HEK293 (cell line): ENCODE data around the gene PCDH9.

Experiments used
- HOXA7 ChIP-seq: sonication (generic); formaldehyde crosslinking; IDR thresholded peaks from 2 replicates; pipeline ENCODE4 v1.8.1; 2022; ENCODE audit warnings: missing genetic modification reagents, borderline replicate concordance
- HOXC10 ChIP-seq: sonication (generic); formaldehyde crosslinking; IDR thresholded peaks from 2 replicates; pipeline ENCODE4 v1.8.1; 2023; ENCODE audit warnings: mild to moderate bottlenecking, missing genetic modification reagents
- ZFHX2 ChIP-seq: fragments of 450-650 bp; formaldehyde crosslinking; conservative IDR thresholded peaks from 2 replicates; pipeline ENCODE4 v1.5.1; 2016; ENCODE audit warnings: missing biosample characterization, missing genetic modification characterization
- ZNF112 ChIP-seq: fragments of 450-650 bp; formaldehyde crosslinking; IDR thresholded peaks from 2 replicates; pipeline ENCODE4 v1.5.0; 2017; ENCODE audit warnings: missing biosample characterization, missing genetic modification characterization
- ZNF140 ChIP-seq: fragments of 450-650 bp; formaldehyde crosslinking; IDR thresholded peaks from 2 replicates; pipeline ENCODE4 v1.5.1; 2016; ENCODE audit warnings: missing biosample characterization, missing genetic modification characterization
- ZNF2 ChIP-seq: fragments of 450-650 bp; formaldehyde crosslinking; IDR thresholded peaks from 2 replicates; pipeline ENCODE4 v1.5.1; 2016; ENCODE audit warnings: missing biosample characterization, missing genetic modification characterization
- ZNF292 ChIP-seq: fragments of 450-650 bp; formaldehyde crosslinking; IDR thresholded peaks from 2 replicates; pipeline ENCODE4 v1.5.1; 2016; ENCODE audit warnings: low read depth, missing biosample characterization, missing genetic modification characterization, borderline replicate concordance
- ZNF324 ChIP-seq: fragments of 450-650 bp; formaldehyde crosslinking; IDR thresholded peaks from 2 replicates; pipeline ENCODE4 v1.5.1; 2016; ENCODE audit warnings: missing biosample characterization, missing genetic modification characterization
- ZNF366 ChIP-seq: fragments of 450-650 bp; formaldehyde crosslinking; conservative IDR thresholded peaks from 2 replicates; pipeline ENCODE4 v1.5.1; 2016; ENCODE audit warnings: missing biosample characterization, missing genetic modification characterization
- ZNF404 ChIP-seq: fragments of 450-650 bp; formaldehyde crosslinking; IDR thresholded peaks from 2 replicates; pipeline ENCODE4 v1.5.1; 2017; ENCODE audit warnings: missing biosample characterization, missing genetic modification characterization
- ZNF501 ChIP-seq: fragments of 450-650 bp; formaldehyde crosslinking; IDR thresholded peaks from 2 replicates; pipeline ENCODE4 v1.5.1; 2016; ENCODE audit warnings: missing biosample characterization, missing genetic modification characterization
- ZNF596 ChIP-seq: fragments of 450-650 bp; IDR thresholded peaks from 2 replicates; pipeline ENCODE4 v1.5.0; 2018; ENCODE audit warnings: missing biosample characterization, mild to moderate bottlenecking, missing genetic modification characterization, moderate library complexity
- TF ChIP-seq, protein P1 (sequence below): fragments of 450-650 bp; formaldehyde crosslinking; conservative IDR thresholded peaks from 2 replicates; pipeline ENCODE4 v1.5.1; 2016; ENCODE audit warnings: low read depth, missing biosample characterization, missing genetic modification characterization
- TF ChIP-seq, protein P2 (sequence below): fragments of 450-650 bp; IDR thresholded peaks from 2 replicates; pipeline ENCODE4 v1.5.1; 2018; ENCODE audit warnings: missing biosample characterization, mild to moderate bottlenecking, missing genetic modification characterization
- TF ChIP-seq, protein P3 (sequence below): fragments of 450-650 bp; formaldehyde crosslinking; IDR thresholded peaks from 2 replicates; pipeline ENCODE4 v1.5.1; 2017; ENCODE audit warnings: missing biosample characterization, missing genetic modification characterization
- TF ChIP-seq, protein P4 (sequence below): fragments of 450-650 bp; formaldehyde crosslinking; IDR thresholded peaks from 2 replicates; pipeline ENCODE4 v1.5.1; 2016; ENCODE audit warnings: missing biosample characterization, missing genetic modification characterization, borderline replicate concordance
- TF ChIP-seq, protein P5 (sequence below): fragments of 450-650 bp; formaldehyde crosslinking; IDR thresholded peaks from 2 replicates; pipeline ENCODE4 v1.5.1; 2016; ENCODE audit warnings: missing biosample characterization, missing genetic modification characterization, borderline replicate concordance
- TF ChIP-seq, protein P6 (sequence below): fragments of 450-650 bp; formaldehyde crosslinking; IDR thresholded peaks from 2 replicates; pipeline ENCODE4 v1.5.1; 2017; ENCODE audit warnings: missing biosample characterization, mild to moderate bottlenecking, missing genetic modification characterization, moderate library complexity

PCDH9 gene

DNA sequence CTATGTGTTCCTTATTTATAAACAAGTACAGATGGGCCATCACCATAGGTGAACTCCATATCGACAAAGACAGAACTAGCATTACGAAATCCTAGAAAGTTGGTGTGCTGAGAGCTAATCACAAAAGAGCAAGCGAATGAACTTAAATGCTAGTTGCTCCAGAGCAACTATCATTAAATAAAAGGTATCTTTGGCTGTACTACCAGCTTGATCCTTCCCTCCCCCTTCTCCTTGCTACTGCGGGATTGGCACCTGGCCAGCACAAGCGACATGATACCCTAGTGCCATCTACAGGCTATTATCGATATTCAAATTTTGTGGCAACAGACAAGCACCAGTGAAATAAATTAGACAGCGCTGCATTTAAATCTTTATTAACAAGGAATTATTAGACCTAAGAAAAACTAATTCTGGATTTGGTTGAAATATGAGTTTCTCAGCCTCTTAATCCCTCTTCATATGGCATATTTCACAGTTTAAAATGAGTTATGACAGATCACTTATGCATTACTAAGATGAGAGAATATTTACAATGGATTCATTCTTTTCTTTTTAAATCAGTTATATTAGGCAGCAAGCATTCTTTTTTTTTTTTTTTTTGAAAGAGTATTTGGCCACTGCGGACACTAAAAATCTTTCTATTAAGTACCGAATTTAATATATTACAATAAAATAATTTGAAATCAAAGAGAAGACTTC, 5.8 kb downstream of the PCDH9 start (continued):
- TF ChIP-seq, protein P1, sequence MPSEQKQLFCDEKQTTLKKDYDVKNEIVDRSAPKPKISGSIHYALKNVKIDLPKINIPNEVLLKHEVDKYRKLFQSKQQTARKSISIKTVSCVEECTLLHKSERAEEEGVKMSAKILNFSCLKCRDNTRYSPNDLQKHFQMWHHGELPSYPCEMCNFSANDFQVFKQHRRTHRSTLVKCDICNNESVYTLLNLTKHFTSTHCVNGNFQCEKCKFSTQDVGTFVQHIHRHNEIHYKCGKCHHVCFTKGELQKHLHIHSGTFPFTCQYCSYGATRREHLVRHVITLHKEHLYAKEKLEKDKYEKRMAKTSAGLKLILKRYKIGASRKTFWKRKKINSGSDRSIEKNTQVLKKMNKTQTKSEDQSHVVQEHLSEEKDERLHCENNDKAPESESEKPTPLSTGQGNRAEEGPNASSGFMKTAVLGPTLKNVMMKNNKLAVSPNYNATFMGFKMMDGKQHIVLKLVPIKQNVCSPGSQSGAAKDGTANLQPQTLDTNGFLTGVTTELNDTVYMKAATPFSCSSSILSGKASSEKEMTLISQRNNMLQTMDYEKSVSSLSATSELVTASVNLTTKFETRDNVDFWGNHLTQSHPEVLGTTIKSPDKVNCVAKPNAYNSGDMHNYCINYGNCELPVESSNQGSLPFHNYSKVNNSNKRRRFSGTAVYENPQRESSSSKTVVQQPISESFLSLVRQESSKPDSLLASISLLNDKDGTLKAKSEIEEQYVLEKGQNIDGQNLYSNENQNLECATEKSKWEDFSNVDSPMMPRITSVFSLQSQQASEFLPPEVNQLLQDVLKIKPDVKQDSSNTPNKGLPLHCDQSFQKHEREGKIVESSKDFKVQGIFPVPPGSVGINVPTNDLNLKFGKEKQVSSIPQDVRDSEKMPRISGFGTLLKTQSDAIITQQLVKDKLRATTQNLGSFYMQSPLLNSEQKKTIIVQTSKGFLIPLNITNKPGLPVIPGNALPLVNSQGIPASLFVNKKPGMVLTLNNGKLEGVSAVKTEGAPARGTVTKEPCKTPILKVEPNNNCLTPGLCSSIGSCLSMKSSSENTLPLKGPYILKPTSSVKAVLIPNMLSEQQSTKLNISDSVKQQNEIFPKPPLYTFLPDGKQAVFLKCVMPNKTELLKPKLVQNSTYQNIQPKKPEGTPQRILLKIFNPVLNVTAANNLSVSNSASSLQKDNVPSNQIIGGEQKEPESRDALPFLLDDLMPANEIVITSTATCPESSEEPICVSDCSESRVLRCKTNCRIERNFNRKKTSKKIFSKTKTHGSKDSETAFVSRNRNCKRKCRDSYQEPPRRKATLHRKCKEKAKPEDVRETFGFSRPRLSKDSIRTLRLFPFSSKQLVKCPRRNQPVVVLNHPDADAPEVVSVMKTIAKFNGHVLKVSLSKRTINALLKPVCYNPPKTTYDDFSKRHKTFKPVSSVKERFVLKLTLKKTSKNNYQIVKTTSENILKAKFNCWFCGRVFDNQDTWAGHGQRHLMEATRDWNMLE (tag by site-specific recombination): no peak
- no peak for TF ChIP-seq ZNF2 (tag by site-specific recombination)
- TF ChIP-seq, protein P2, sequence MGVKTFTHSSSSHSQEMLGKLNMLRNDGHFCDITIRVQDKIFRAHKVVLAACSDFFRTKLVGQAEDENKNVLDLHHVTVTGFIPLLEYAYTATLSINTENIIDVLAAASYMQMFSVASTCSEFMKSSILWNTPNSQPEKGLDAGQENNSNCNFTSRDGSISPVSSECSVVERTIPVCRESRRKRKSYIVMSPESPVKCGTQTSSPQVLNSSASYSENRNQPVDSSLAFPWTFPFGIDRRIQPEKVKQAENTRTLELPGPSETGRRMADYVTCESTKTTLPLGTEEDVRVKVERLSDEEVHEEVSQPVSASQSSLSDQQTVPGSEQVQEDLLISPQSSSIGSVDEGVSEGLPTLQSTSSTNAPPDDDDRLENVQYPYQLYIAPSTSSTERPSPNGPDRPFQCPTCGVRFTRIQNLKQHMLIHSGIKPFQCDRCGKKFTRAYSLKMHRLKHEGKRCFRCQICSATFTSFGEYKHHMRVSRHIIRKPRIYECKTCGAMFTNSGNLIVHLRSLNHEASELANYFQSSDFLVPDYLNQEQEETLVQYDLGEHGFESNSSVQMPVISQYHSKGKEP (tag by site-specific recombination): peak; percentile 89
- no peak for TF ChIP-seq HOXC10 (CRISPR knock-in tag)
- TF ChIP-seq ZNF140: no peak
- TF ChIP-seq, protein P3, sequence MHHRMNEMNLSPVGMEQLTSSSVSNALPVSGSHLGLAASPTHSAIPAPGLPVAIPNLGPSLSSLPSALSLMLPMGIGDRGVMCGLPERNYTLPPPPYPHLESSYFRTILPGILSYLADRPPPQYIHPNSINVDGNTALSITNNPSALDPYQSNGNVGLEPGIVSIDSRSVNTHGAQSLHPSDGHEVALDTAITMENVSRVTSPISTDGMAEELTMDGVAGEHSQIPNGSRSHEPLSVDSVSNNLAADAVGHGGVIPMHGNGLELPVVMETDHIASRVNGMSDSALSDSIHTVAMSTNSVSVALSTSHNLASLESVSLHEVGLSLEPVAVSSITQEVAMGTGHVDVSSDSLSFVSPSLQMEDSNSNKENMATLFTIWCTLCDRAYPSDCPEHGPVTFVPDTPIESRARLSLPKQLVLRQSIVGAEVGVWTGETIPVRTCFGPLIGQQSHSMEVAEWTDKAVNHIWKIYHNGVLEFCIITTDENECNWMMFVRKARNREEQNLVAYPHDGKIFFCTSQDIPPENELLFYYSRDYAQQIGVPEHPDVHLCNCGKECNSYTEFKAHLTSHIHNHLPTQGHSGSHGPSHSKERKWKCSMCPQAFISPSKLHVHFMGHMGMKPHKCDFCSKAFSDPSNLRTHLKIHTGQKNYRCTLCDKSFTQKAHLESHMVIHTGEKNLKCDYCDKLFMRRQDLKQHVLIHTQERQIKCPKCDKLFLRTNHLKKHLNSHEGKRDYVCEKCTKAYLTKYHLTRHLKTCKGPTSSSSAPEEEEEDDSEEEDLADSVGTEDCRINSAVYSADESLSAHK (tag by site-specific recombination): peak; percentile 53
- TF ChIP-seq ZFHX2 (tag by site-specific recombination): no peak
- no peak for TF ChIP-seq HOXA7 (CRISPR knock-in tag)
- TF ChIP-seq ZNF324 (tag by site-specific recombination): no peak
- TF ChIP-seq, protein P4, sequence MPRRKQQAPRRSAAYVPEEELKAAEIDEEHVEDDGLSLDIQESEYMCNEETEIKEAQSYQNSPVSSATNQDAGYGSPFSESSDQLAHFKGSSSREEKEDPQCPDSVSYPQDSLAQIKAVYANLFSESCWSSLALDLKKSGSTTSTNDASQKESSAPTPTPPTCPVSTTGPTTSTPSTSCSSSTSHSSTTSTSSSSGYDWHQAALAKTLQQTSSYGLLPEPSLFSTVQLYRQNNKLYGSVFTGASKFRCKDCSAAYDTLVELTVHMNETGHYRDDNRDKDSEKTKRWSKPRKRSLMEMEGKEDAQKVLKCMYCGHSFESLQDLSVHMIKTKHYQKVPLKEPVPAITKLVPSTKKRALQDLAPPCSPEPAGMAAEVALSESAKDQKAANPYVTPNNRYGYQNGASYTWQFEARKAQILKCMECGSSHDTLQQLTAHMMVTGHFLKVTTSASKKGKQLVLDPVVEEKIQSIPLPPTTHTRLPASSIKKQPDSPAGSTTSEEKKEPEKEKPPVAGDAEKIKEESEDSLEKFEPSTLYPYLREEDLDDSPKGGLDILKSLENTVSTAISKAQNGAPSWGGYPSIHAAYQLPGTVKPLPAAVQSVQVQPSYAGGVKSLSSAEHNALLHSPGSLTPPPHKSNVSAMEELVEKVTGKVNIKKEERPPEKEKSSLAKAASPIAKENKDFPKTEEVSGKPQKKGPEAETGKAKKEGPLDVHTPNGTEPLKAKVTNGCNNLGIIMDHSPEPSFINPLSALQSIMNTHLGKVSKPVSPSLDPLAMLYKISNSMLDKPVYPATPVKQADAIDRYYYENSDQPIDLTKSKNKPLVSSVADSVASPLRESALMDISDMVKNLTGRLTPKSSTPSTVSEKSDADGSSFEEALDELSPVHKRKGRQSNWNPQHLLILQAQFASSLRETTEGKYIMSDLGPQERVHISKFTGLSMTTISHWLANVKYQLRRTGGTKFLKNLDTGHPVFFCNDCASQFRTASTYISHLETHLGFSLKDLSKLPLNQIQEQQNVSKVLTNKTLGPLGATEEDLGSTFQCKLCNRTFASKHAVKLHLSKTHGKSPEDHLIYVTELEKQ: no peak
- TF ChIP-seq ZNF404 (tag by site-specific recombination): no peak
- TF ChIP-seq, protein P5, sequence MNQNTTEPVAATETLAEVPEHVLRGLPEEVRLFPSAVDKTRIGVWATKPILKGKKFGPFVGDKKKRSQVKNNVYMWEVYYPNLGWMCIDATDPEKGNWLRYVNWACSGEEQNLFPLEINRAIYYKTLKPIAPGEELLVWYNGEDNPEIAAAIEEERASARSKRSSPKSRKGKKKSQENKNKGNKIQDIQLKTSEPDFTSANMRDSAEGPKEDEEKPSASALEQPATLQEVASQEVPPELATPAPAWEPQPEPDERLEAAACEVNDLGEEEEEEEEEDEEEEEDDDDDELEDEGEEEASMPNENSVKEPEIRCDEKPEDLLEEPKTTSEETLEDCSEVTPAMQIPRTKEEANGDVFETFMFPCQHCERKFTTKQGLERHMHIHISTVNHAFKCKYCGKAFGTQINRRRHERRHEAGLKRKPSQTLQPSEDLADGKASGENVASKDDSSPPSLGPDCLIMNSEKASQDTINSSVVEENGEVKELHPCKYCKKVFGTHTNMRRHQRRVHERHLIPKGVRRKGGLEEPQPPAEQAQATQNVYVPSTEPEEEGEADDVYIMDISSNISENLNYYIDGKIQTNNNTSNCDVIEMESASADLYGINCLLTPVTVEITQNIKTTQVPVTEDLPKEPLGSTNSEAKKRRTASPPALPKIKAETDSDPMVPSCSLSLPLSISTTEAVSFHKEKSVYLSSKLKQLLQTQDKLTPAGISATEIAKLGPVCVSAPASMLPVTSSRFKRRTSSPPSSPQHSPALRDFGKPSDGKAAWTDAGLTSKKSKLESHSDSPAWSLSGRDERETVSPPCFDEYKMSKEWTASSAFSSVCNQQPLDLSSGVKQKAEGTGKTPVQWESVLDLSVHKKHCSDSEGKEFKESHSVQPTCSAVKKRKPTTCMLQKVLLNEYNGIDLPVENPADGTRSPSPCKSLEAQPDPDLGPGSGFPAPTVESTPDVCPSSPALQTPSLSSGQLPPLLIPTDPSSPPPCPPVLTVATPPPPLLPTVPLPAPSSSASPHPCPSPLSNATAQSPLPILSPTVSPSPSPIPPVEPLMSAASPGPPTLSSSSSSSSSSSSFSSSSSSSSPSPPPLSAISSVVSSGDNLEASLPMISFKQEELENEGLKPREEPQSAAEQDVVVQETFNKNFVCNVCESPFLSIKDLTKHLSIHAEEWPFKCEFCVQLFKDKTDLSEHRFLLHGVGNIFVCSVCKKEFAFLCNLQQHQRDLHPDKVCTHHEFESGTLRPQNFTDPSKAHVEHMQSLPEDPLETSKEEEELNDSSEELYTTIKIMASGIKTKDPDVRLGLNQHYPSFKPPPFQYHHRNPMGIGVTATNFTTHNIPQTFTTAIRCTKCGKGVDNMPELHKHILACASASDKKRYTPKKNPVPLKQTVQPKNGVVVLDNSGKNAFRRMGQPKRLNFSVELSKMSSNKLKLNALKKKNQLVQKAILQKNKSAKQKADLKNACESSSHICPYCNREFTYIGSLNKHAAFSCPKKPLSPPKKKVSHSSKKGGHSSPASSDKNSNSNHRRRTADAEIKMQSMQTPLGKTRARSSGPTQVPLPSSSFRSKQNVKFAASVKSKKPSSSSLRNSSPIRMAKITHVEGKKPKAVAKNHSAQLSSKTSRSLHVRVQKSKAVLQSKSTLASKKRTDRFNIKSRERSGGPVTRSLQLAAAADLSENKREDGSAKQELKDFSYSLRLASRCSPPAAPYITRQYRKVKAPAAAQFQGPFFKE (tag by site-specific recombination): no peak
- TF ChIP-seq ZNF501 (tag by site-specific recombination): no peak
- TF ChIP-seq ZNF112 (tag by site-specific recombination): no peak
- peak; percentile 35; the same call in 1 of the 2 replicates for TF ChIP-seq ZNF596 (tag by site-specific recombination)
- peak; percentile 89 for TF ChIP-seq ZNF366
- no peak for TF ChIP-seq ZNF292
- TF ChIP-seq, protein P6, sequence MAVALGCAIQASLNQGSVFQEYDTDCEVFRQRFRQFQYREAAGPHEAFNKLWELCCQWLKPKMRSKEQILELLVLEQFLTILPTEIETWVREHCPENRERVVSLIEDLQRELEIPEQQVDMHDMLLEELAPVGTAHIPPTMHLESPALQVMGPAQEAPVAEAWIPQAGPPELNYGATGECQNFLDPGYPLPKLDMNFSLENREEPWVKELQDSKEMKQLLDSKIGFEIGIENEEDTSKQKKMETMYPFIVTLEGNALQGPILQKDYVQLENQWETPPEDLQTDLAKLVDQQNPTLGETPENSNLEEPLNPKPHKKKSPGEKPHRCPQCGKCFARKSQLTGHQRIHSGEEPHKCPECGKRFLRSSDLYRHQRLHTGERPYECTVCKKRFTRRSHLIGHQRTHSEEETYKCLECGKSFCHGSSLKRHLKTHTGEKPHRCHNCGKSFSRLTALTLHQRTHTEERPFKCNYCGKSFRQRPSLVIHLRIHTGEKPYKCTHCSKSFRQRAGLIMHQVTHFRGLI (tag by site-specific recombination): no peak
